ENCODE data around the gene C2CD4D.

- TF ChIP-seq RAD21 (conservative IDR thresholded peaks at IDR 0.05): no peak
- no peak for TF ChIP-seq SMC3 (conservative IDR thresholded peaks at IDR 0.05; ENCODE audit: poor library complexity)
- TF ChIP-seq REST (IDR thresholded peaks at IDR 0.05; ENCODE audit: borderline replicate concordance): no peak
These were observed 23.0 kb upstream of the C2CD4D start for GRCh38 chr1:151862604-151863003.
